Prostate gland (tissue), 2 donors: ENCODE data around the gene TIMP2. TPM values are rescaled to one million over a fixed set of nuclear protein-coding genes. Genes with fewer than 3 reads are reported as not detected.

Experiments used
- DNase-seq: peaks from one replicate; pipeline ENCODE4 v3.0.0-alpha.2; 2019; ENCODE audit warnings: low spot score
- H3K27ac ChIP-seq, 2 donors: fragments of 200-600 bp; sonication (generic); 2 replicates each; pipeline ENCODE4 v1.5.1; 2017 to 2019
- H3K27me3 ChIP-seq: fragments of 200-600 bp; sonication (generic); replicated peaks from 2 replicates; pipeline ENCODE4 v1.5.1; 2019; ENCODE audit not compliant: insufficient read depth
- H3K36me3 ChIP-seq, 2 donors: fragments of 200-600 bp; sonication (generic); 1 replicate in 1 of 2; 2 replicates in 1 of 2; pipeline versions ENCODE4 v1.5.1 to v1.8.1; 2017 to 2019
- H3K4me1 ChIP-seq: fragments of 200-600 bp; sonication (generic); replicated peaks from 2 replicates; pipeline ENCODE4 v1.5.1; 2019
- H3K4me3 ChIP-seq, 2 donors: fragments of 200-600 bp; sonication (generic); 2 replicates each; pipeline ENCODE4 v1.5.1; 2017 to 2019
- H3K9me3 ChIP-seq: fragments of 200-600 bp; sonication (generic); 2 replicates; pipeline ENCODE4 v1.5.1; 2017
- POLR2A ChIP-seq: fragments of 450-650 bp; IDR thresholded peaks from one replicate; pipeline ENCODE4 v1.6.1; 2016; ENCODE audit warnings: antibody characterized with exemption, mild to moderate bottlenecking
- POLR2AphosphoS5 ChIP-seq: sonication (generic); formaldehyde crosslinking; IDR thresholded peaks from one replicate; pipeline ENCODE4 v1.6.1; 2017; ENCODE audit warnings: antibody characterized with exemption
- WGBS: methylation state at CpG from one replicate; pipeline ENCODE4 v1.1.5; 2018; 5-methylcytosine and 5-hydroxymethylcytosine counted together
- intact Hi-C: fragments of 100-400 bp; cut with DNase I; formaldehyde crosslinking; loops from one replicate; pipeline ENCODE4 v1.14.2; 2022
- total RNA-seq, 2 donors: library from RNA; depleted of rRNA; stranded (reverse); fragments of >200 nt; gene quantifications; one replicate each; pipeline ENCODE4 v1.1.0, GENCODE V29; 2016
- TF ChIP-seq, protein P1 (sequence below), 4 experiments: fragments of 200-600 bp in 2 of 4; fragments of 450-650 bp in 2 of 4; sonication (generic) in 2 of 4; IDR thresholded peaks; 1 replicate in 3 of 4; 2 replicates in 1 of 4; pipeline ENCODE4 v1.5.1; 2016 to 2019; ENCODE audit warnings: antibody characterized with exemption in 4 of 4, mild to moderate bottlenecking in 2 of 4, moderate library complexity in 2 of 4

Gene TIMP2
- total RNA-seq, 2 donors from 2014 or later, result 54.5 to 500 TPM

- 42% methylated on average over 12 of the region's 12 CpGs for WGBS
- H3K9me3 ChIP-seq, result no peaks in the 10 kb centered on the region
- no peak overlapping the region for H3K27ac ChIP-seq
- no peak overlapping the region for H3K4me3 ChIP-seq
- H3K4me1 ChIP-seq, result no peaks in the 10 kb centered on the region
- TF ChIP-seq POLR2A (no peak), POLR2AphosphoS5 (no peak)
- TF ChIP-seq, protein P1, sequence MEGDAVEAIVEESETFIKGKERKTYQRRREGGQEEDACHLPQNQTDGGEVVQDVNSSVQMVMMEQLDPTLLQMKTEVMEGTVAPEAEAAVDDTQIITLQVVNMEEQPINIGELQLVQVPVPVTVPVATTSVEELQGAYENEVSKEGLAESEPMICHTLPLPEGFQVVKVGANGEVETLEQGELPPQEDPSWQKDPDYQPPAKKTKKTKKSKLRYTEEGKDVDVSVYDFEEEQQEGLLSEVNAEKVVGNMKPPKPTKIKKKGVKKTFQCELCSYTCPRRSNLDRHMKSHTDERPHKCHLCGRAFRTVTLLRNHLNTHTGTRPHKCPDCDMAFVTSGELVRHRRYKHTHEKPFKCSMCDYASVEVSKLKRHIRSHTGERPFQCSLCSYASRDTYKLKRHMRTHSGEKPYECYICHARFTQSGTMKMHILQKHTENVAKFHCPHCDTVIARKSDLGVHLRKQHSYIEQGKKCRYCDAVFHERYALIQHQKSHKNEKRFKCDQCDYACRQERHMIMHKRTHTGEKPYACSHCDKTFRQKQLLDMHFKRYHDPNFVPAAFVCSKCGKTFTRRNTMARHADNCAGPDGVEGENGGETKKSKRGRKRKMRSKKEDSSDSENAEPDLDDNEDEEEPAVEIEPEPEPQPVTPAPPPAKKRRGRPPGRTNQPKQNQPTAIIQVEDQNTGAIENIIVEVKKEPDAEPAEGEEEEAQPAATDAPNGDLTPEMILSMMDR (IDR thresholded peaks at IDR 0.05), result no peak
- no peak for DNase-seq
- no peaks in the 10 kb centered on the region for H3K36me3 ChIP-seq
- intact Hi-C loops, result no loop called here
- no peaks in the 10 kb centered on the region for H3K27me3 ChIP-seq
These were observed 31.9 kb upstream of the TIMP2 start for GRCh38 chr17:78957128-78957527.

GRCh38 chr17:78956254-78956653, 31.1 kb upstream of the TIMP2 start:
- no peaks in the 10 kb centered on the region for H3K27me3 ChIP-seq
- 83% methylated on average over 11 of the region's 11 CpGs for WGBS
- no peaks in the 10 kb centered on the region for H3K9me3 ChIP-seq
- H3K4me3 ChIP-seq, result no peak overlapping the region
- no peaks in the 10 kb centered on the region for H3K36me3 ChIP-seq
- no peak overlapping the region for H3K27ac ChIP-seq
- intact Hi-C loops, result no loop called here
- H3K4me1 ChIP-seq, result no peaks in the 10 kb centered on the region
- TF ChIP-seq POLR2AphosphoS5, result no peak
- no peak for TF ChIP-seq POLR2A
- TF ChIP-seq, protein P1 (IDR thresholded peaks at IDR 0.05), result no peak
- DNase-seq, result no peak

- no peak overlapping the region for H3K4me3 ChIP-seq
- intact Hi-C loops, result no loop called here
- H3K27ac ChIP-seq, result no peak overlapping the region
- no peaks in the 10 kb centered on the region for H3K9me3 ChIP-seq
- no peaks in the 10 kb centered on the region for H3K36me3 ChIP-seq
- H3K27me3 ChIP-seq, result no peaks in the 10 kb centered on the region
- WGBS, result 92% methylated on average over 14 of the region's 14 CpGs
- H3K4me1 ChIP-seq, result no peaks in the 10 kb centered on the region
- TF ChIP-seq POLR2AphosphoS5 (no peak), POLR2A (no peak)
- TF ChIP-seq, protein P1 (IDR thresholded peaks at IDR 0.05), result no peak
- no peak for DNase-seq
These were observed 29.5 kb upstream of the TIMP2 start for GRCh38 chr17:78954684-78955083.

GRCh38 chr17:78953356-78954350, 28.5 kb upstream of the TIMP2 start:
- 77% methylated on average over 29 of the region's 29 CpGs for WGBS
- DNase-seq, result no peak
- H3K4me3 ChIP-seq, result no peak overlapping the region
- no peaks in the 10 kb centered on the region for H3K9me3 ChIP-seq
- H3K27ac ChIP-seq, result no peak overlapping the region
- no peaks in the 10 kb centered on the region for H3K4me1 ChIP-seq
- no peaks in the 10 kb centered on the region for H3K27me3 ChIP-seq
- H3K36me3 ChIP-seq, result no peaks in the 10 kb centered on the region
- TF ChIP-seq POLR2AphosphoS5, result no peak
- TF ChIP-seq POLR2A, result no peak
- intact Hi-C loops, result no loop called here

DNA sequence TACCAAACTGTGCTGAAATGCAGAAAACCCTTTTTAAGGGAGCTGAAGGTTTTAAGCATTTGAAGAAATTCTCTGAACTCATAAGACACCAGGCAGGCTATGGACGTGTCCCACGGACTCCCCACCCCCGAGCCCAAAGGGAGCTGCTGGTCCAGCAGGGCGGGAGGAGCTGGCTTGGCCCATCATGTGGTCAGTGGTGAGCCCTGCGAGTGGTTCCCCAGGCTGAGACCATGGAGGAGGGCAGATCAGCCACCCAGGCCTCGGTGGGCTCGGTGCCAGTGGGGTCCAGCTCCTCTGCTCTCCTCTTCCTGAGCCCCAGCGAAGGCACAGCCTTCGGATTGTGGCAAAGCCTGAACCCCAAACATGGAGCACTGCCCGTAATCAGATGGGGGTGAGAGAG, 27.5 kb upstream of the TIMP2 start:
- 79% methylated on average over 10 of the region's 10 CpGs for WGBS

More for the DNA sequence above, 27.5 kb upstream of the TIMP2 start:
- Histone ChIP-seq H3K4me1 (no peaks in the 10 kb centered on the region), H3K9me3 (no peaks in the 10 kb centered on the region), H3K27me3 (no peaks in the 10 kb centered on the region), H3K4me3 (no peak overlapping the region), H3K27ac (no peak overlapping the region), H3K36me3 (no peaks in the 10 kb centered on the region)
- intact Hi-C loops, result no loop called here
- no peak for DNase-seq
- TF ChIP-seq, protein P1 (IDR thresholded peaks at IDR 0.05), result no peak
- TF ChIP-seq POLR2AphosphoS5, result no peak
- no peak for TF ChIP-seq POLR2A
